Fibroblast of lung (primary cell): ENCODE data around the gene GPR68. TPM values are rescaled to one million over a fixed set of nuclear protein-coding genes. Genes with fewer than 3 reads are reported as not detected.

Experiments used
- DNase-seq, 2 donors: peaks; one replicate each; pipeline versions ENCODE4 v3.0.0 to v3.0.0-alpha.2; 2010; ENCODE audit warnings: low read depth in 2 of 2
- H2AFZ ChIP-seq: 2 replicates; pipeline ENCODE4 v1.5.1; 2012; ENCODE audit warnings: low read length, control low read depth, inconsistent platforms
- H3K27ac ChIP-seq: 2 replicates; pipeline ENCODE4 v1.5.1; 2011; ENCODE audit warnings: low read length, control low read depth; ENCODE audit not compliant: insufficient read depth
- H3K27me3 ChIP-seq: 2 replicates; pipeline ENCODE4 v1.5.1; 2011; ENCODE audit warnings: mild to moderate bottlenecking, low read length; ENCODE audit not compliant: control insufficient read depth, insufficient read depth
- H3K36me3 ChIP-seq: 2 replicates; pipeline ENCODE4 v1.5.1; 2011; ENCODE audit warnings: low read length; ENCODE audit not compliant: control insufficient read depth, insufficient read depth
- H3K4me1 ChIP-seq: 2 replicates; pipeline ENCODE4 v1.5.1; 2011; ENCODE audit warnings: low read length; ENCODE audit not compliant: control insufficient read depth, insufficient read depth; ENCODE audit errors: extremely low read depth
- H3K4me2 ChIP-seq: 2 replicates; pipeline ENCODE4 v1.5.1; 2011; ENCODE audit warnings: low read length, control low read depth; ENCODE audit not compliant: insufficient read depth; ENCODE audit errors: extremely low read depth
- H3K4me3 ChIP-seq, 4 experiments: fragments of 200-600 bp in 1 of 4; sonication (generic) in 1 of 4; replicated peaks in 1 of 4; 2 replicates each; pipeline ENCODE4 v1.5.1; 2011 to 2016; ENCODE audit warnings: low read length in 4 of 4, low read depth in 3 of 4, mild to moderate bottlenecking in 3 of 4, control low read depth in 2 of 4, inconsistent platforms in 1 of 4, mixed read lengths in 1 of 4; ENCODE audit not compliant: insufficient read depth in 1 of 4; ENCODE audit errors: control extremely low read depth in 1 of 4
- H3K79me2 ChIP-seq: 2 replicates; pipeline ENCODE4 v1.5.1; 2012; ENCODE audit warnings: mild to moderate bottlenecking, low read length, inconsistent platforms; ENCODE audit not compliant: control insufficient read depth, insufficient read depth
- H3K9ac ChIP-seq: 2 replicates; pipeline ENCODE4 v1.5.1; 2011; ENCODE audit warnings: mild to moderate bottlenecking, low read length, control low read depth; ENCODE audit not compliant: insufficient read depth
- H3K9me3 ChIP-seq: 2 replicates; pipeline ENCODE4 v1.5.1; 2012; ENCODE audit warnings: low read depth, low read length; ENCODE audit not compliant: control insufficient read depth, insufficient read depth
- H4K20me1 ChIP-seq: 2 replicates; pipeline ENCODE4 v1.5.1; 2011; ENCODE audit warnings: low read length; ENCODE audit not compliant: control insufficient read depth, insufficient read depth; ENCODE audit errors: extremely low read depth
- CTCF ChIP-seq, 2 donors: IDR thresholded peaks in 1 of 2; conservative IDR thresholded peaks in 1 of 2; 1 replicate in 1 of 2; 2 replicates in 1 of 2; pipeline ENCODE4 v1.5.1; 2011 to 2012; ENCODE audit warnings: low read length in 2 of 2, control low read depth in 1 of 2, inconsistent platforms in 1 of 2, low read depth in 1 of 2, mild to moderate bottlenecking in 1 of 2
- EZH2 ChIP-seq: IDR thresholded peaks from 2 replicates; pipeline ENCODE4 v1.5.1; 2012; ENCODE audit warnings: low read length, control low read depth, mild to moderate bottlenecking; ENCODE audit errors: missing control alignments
- polyA plus RNA-seq, 2 donors: library from polyadenylated mRNA; depleted of rRNA in 1 of 2; stranded (reverse) in 1 of 2; unstranded in 1 of 2; fragments of >200 nt; gene quantifications; 2 replicates each; pipeline ENCODE4 v1.2.1, GENCODE V29; 2011 to 2012; ENCODE audit warnings: missing spikeins in 1 of 2
- total RNA-seq: library from RNA; depleted of rRNA; stranded (reverse); fragments of >200 nt; gene quantifications from 2 replicates; pipeline ENCODE4 v1.2.1, GENCODE V29; 2014

The GPR68 gene
- total and polyA plus RNA-seq, 2 donors (not counting 1 experiment from before 2014, with no cell fraction given) = 0.37 to 0.66 TPM

GRCh38 chr14:91279354-91279753 is 34.9 kb upstream of the GPR68 start:
- peaks cover 1% of the 10 kb centered on the region for H3K4me1 ChIP-seq

DNA sequence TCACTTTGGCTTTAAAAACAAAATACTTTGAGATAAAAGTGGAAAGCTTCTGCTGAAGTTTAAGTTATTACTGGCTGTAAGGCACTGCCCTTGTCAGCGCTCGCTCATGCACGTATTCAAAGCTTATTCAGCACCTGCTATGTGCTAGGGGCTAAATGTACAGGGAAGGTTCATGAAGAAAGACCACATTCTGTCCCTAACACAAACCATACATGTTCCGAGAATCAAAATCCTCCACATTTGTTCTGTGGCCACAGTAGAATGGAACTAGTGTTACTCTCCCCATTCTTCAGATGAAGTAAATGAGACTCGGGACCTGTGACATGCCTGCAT is 33.8 kb upstream of the GPR68 start:
- Histone ChIP-seq H3K9me3 (no peaks in the 10 kb centered on the region), H3K27me3 (no peaks in the 10 kb centered on the region), H3K4me1 (no peaks in the 10 kb centered on the region), H4K20me1 (no peaks in the 10 kb centered on the region), H3K79me2 (no peaks in the 10 kb centered on the region), H3K36me3 (no peaks in the 10 kb centered on the region), H3K4me3 (no peak overlapping the region), H3K4me2 (no peak overlapping the region), H3K9ac (no peak overlapping the region), H3K27ac (no peak overlapping the region), H2AFZ (no peak overlapping the region)
- DNase-seq = no peak
- TF ChIP-seq CTCF (conservative IDR thresholded peaks at IDR 0.05 in 1 of 2, IDR thresholded peaks at IDR 0.05 in 1 of 2; ENCODE audit: low read depth in 1 of 2, low read length in 2 of 2) = no peak
- no peak for TF ChIP-seq EZH2

More at GRCh38 chr14:91279354-91279753, 34.9 kb upstream of the GPR68 start:
- H3K79me2 ChIP-seq = no peaks in the 10 kb centered on the region
- H3K36me3 ChIP-seq = no peaks in the 10 kb centered on the region
- no peak overlapping the region for H3K27ac ChIP-seq
- H3K4me3 ChIP-seq = no peak overlapping the region
- no peak for DNase-seq
- no peak overlapping the region for H3K4me2 ChIP-seq
- H3K9me3 ChIP-seq = no peaks in the 10 kb centered on the region
- H2AFZ ChIP-seq = no peak overlapping the region
- H3K9ac ChIP-seq = no peak overlapping the region
- no peaks in the 10 kb centered on the region for H4K20me1 ChIP-seq
- no peaks in the 10 kb centered on the region for H3K27me3 ChIP-seq
- TF ChIP-seq EZH2 (no peak), CTCF (conservative IDR thresholded peaks at IDR 0.05 in 1 of 2, IDR thresholded peaks at IDR 0.05 in 1 of 2; ENCODE audit: low read depth in 1 of 2, low read length in 2 of 2) (no peak)

GRCh38 chr14:91277546-91278382 is 33.3 kb upstream of the GPR68 start:
- Histone ChIP-seq H3K27ac (no peak overlapping the region), H3K9me3 (no peaks in the 10 kb centered on the region)

More at GRCh38 chr14:91277546-91278382, 33.3 kb upstream of the GPR68 start:
- Histone ChIP-seq H3K4me3 (no peak overlapping the region), H3K4me2 (no peak overlapping the region), H2AFZ (no peak overlapping the region), H3K79me2 (no peaks in the 10 kb centered on the region), H4K20me1 (no peaks in the 10 kb centered on the region), H3K27me3 (no peaks in the 10 kb centered on the region), H3K4me1 (no peaks in the 10 kb centered on the region), H3K9ac (no peak overlapping the region), H3K36me3 (no peaks in the 10 kb centered on the region)
- no peak for DNase-seq
- TF ChIP-seq EZH2 = no peak
